Suppressor macrophage treated with lipopolysaccharide for 1 hour (primary cell): ENCODE measurements around the gene EPB41L4A.

Source experiments
- DNase-seq, 3 donors: peaks; one replicate each; pipeline ENCODE4 v3.0.0-alpha.2; 2020 to 2022

EPB41L4A gene

DNA sequence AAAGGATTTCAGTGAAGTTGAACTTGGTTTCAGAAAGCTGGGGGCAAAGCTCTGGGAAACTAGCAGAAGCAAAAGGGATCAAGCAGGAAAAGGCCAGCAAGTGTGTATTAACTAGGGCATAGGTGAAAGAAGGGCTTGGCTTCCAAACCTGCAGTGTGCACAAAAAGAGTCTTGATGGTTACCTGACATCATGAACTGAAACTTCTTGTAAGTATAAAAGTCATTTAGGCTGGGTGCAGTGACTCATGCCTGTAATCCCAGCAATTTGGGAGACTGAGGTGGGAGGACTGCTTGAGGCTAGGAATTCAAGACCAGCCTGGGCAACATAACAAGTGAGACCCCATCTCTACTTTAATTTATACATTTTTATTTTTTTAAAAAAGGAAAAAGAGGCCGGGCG, 216.4 kb downstream of the EPB41L4A start:
- DNase-seq: no peak

- no peak for DNase-seq
Measured at GRCh38 chr5:112201141-112201540, 217.9 kb downstream of the EPB41L4A start.

GRCh38 chr5:112200131-112200530, 218.9 kb downstream of the EPB41L4A start:
- DNase-seq: peak; percentile 62 to 77 (median 72)

DNA sequence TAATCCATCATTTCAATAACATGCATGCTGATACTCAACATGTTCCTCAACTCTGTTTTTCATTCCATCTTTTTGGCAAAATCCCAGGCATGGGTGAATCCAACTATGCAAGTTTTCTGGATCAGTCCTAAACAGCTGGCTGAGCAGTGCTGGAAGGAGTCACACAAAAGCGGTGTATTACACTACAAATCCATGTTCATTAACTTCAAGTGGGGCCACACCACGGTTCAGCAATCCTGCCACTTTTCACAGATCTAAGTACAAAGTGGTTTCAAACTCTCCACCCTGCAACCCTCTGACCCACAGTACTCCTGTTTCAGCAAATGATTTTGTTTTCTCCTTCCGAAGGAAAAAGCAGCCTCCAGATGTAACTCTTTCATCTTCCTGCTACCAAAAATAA, 222.5 kb downstream of the EPB41L4A start:
- no peak for DNase-seq

DNA sequence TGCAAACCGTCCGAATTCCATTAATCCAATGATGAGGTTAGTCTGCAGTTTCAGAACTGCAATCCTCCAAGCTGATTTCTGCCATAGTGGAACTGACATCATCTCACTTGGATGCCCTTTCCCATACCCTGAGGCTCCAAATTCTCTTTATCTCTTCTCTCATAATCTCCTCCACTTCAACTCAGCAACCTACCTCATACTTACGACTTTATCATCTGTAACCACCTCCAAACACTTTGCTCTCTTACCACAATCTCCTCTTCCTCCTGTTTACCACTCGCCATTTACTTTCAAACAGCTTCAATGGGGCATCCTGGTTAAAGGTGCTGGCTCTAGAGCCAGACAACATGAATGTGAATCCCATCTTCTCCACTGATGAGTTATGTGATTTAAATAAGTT, 223.2 kb downstream of the EPB41L4A start:
- no peak for DNase-seq

DNA sequence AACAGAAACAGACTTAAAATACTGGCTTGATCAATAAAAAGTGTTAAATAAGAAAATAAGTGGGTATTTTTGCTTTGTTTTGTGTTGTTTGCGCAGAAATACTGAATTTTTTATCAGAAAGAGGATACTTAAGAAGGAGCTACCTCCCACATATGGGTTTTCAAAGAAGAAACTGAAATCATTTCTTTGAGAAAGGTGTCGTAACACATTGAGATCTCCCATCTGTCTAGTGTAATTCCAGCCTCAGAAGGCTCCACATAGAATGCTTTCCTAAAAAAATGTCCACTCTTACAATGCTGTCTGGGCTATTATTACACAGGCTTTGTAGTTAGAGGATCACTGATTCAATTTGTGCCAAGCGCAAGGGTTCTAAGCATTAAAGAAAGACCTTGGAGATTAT, 226.2 kb downstream of the EPB41L4A start:
- peak; percentile 12 to 40 (median 14) for DNase-seq

GRCh38 chr5:112192072-112192471, 227.0 kb downstream of the EPB41L4A start:
- DNase-seq: no peak

DNA sequence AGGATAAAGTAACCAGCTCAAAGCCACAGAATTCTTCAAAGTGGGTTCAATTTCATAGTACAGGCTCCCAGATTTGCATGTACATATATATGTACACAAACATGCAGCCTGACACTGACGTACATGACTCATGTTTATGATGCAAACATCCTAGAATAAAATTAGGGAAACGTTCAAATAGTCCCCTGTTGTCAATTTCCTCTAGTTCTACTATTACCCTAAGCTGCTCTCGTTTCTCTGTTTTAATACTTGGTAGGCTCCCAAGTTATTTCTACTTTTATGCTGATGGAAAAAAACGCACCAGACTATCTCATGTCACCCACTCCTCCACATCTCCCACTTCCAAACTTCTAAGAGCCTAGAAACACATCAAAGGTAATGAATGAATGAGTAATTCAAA, 229.7 kb downstream of the EPB41L4A start:
- peak; percentile 63 to 83 (median 79) for DNase-seq

DNA sequence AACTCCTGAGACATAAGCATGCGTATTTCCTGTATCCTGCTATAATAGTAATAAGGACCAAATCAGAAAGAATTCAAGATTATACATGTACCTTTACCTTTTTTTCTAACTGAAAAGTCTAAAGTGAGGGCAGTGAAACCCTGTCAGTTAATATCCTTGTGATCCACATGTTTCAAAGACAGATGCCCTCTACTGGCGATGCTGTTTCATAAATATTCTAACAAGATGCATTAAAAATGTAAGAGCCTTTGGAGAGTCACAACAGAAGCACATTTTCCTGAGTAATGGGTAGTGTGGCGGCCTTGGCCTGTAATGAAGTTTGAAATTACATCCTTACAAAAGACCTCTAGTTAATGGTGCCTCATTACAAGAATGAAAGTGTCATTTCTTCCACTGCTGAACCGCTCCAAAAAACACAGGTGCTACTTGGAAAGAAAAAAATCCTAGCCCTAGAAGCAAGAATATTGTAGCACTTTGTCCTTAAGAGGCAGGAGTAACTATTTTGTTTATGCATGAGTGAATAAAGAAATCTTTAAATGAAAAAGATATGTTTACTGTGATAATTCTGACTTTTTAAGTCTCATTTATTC, 232.6 kb downstream of the EPB41L4A start:
- DNase-seq: peak; percentile 53 to 69 (median 54)

DNA sequence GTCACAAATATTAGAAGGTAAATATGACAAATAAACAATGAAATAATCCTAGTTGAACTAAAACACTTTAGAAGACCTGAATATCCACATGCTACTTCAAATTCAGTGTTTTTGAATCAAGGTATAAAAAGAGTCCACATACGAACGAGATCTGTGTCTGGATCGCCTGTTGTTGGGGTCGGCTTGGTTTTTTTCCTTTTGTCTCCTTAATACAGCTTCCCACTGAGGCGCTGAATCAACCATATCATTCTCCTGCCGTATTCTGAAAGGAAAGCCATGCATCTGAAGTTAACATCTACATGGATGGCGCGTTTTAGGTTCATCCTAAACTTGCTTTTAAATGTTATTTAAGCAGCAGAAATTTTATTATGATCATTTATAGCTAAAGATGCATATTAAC, 235.2 kb downstream of the EPB41L4A start:
- DNase-seq: no peak

GRCh38 chr5:112183103-112183711, 235.9 kb downstream of the EPB41L4A start:
- DNase-seq: no peak

DNA sequence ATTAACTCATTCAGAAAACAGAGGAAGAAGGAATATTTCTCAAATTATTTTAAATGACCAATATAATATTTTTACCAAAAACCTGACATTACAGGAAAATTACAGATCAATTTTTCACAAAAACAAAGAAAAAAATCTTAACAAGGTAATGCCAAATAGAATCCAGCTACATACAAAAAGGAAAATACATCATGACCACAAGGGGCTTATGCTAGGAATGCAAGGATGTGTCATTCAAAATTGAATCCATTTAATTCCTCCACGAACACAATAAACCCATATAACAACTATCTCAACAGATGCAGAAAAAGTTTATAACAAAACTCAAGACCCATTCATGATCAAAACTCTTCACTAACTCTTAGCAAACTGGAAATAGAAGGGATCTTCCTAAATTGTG, 239.8 kb downstream of the EPB41L4A start:
- no peak for DNase-seq

DNA sequence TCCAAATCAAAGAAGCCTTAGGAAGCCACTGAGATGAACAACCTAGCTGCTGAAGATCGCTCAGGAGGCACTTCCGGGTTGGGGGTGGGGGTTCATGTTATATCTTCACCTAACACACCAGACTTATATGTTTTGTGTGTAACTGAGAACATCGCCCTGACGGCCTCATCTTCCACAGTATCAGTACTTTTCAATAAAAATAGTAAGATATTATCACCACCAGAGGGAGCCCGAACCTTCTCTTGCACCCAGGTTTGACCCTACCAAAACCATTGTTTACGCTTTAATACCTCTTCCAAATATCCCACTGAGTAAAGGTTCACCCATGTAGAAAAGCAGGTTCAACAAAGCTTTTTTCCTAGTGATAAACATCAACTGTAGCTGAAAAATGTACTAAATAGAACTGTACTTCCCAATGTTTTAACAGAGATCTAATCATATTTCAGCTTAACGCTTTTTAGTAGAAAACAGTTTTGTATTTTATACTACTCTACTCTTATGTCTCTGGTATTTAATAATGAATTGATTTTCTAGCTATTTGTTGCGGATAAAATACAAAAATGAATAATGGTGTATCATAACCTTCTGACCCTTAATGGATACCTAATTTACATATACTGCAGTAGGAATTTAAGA, 244.0 kb downstream of the EPB41L4A start:
- DNase-seq: peak; percentile 67 to 82 (median 78)

DNA sequence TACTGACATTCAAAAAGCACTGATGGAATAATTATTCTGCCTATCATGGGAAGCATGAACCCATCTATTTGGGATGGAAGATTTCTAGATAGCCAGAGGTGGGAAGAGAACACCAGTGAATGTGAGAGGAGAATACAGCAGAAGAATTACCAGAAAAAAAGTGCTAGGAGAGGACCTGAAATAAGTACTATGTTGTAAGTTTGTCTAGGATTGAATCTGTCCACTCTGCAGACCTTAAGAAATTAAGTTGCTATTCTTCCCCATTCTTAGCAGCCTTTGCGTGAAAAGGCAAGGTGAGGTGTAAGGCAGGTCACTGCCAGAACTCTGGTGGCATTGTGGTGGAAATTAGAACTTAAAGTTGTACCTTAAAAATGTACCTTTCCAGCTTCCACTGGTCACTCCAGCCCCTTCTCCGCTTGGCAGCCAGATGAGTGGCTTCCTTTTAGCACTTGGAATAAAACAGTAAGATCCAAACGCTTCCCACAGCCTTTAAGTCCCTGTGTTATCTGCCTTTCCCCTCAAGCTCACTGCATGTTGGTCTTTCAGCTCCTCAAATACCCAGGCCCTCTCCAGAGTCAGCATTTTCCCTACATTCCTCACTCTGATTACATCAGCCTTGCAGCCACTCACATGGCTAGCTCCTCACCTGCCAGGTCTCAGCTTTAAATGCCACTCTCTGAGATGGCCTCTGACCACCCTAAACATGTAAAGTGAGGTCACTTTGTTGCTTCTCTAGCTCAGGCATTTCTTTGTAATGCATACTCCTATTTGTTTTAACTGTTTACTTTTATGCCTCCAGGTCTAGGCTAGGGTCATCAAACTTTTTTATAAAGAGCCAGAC, 253.0 kb downstream of the EPB41L4A start:
- DNase-seq: no peak

- DNase-seq: no peak
Measured at GRCh38 chr5:112165399-112165798, 253.7 kb downstream of the EPB41L4A start.

GRCh38 chr5:112163435-112163834, 255.6 kb downstream of the EPB41L4A start:
- no peak for DNase-seq

GRCh38 chr5:112161392-112161748, 257.7 kb downstream of the EPB41L4A start:
- no peak for DNase-seq

DNA sequence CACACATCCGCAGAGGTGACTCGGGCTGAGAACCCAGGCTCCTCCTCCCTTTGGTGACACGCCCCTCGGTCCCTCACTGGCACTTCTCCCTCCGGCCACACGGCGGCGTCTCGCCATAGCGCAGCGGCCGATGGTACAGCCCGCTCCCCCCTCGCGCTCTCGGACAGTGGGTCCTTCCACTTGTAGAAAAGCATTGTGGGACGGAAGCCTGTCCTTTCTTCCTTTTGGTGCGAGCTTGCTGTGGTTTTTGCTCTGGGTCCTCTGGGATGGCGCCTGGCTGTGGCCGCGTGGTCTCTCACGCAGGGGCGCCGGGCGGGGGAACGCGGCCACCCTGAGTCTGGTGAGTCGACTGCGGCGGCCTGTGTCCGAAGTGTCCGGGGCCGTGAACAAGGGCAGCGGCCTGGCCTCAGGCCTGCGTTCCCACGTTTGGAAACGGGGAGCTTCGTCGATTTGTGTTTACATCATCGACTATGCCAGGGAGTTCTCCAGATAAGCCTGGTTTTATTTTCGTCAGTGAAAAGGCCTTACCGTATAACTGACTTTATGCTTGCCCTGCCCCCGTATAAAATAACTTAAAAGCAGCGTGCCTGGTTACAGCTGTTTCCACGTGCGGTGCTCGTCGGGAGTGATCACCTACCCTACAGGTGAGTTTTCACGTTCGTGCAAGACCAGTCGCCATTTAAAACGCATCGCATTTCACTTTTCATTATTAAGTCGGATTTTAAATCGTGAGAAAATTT, 258.3 kb downstream of the EPB41L4A start:
- DNase-seq: peak; percentile 91 to 96 (median 96)

DNA sequence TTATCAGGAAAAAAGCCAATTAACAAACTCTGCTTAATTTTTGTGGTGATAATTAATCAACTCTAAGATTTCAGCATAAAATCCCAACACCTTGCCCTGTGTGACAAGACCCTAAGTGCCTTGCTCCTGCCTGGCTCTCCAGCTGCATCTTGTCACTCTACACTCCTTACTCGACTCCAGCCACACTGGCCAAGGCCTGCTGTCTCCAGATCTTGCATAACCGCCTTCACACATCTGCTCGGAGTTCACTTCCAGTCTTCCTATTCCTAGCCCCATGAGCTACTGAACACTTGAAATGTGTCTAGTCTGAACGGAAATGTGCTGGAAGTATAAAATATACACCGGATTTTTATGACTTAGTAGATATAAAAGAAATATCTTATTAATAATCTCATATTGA, 259.6 kb downstream of the EPB41L4A start:
- no peak for DNase-seq

DNA sequence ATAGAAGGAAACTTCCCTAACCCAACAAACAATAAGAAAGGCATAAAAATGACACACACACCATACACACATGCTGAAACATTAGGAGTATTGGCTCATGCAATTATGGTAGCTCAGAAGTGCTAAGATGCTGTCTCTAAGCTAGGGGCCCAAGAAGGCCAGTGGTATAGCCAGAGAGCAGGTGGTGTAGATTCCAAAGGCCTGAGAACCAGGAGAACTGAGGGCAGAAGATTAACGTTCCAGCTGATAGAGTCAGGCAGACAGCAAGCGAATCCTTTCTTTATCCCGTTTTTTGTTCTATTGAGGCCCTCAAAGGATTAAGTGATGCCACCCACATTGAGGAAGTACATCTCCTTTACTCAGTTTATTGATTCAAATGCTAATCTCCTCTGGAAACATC, 262.9 kb downstream of the EPB41L4A start:
- no peak for DNase-seq

DNA sequence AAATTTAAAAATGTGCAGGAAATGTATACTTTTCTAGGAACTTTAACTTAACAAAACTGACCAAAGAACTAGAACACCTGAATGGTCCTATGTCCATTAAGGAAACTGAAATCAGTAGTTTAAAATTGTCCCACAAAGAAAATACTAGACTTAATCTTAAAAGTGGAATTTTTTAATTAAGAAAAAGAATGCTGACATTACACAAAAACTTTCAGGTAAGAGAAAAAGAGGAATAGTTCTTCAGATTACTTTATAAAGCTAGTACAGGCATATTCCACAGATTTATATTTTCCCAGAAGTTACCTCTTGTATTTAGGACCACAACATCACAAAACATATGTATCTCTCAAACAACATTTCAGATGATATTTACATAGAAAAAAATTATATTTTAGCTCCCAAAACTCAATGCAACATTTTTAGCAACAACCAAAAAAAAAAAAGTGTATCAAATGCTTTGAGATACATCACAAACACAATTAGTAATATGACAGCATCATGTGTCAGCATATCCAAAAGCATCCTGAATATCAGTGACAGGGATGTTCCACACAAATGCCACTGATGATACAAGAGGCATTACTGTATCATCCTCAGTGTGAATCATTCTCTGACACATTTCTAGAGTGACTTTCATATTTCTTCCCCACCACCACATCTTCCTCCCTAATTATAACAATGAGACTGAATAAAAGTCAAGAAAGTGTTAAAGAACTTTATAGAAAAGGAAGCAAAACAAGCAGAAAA, 264.0 kb downstream of the EPB41L4A start:
- peak; percentile 51 to 85 (median 70) for DNase-seq

- no peak for DNase-seq
Measured at GRCh38 chr5:112149727-112150126, 269.4 kb downstream of the EPB41L4A start.
